NCI-H82 (cell line): ENCODE results near the gene MYOCOS.
"Not testable (repeated sequence)": the region's sequence is repeated elsewhere in the genome, so short reads cannot be mapped to it uniquely, and the experiment has no call there.

Experiments used
- DNase-seq: peaks from one replicate; lab custom pipeline; 2025; lab: John Stamatoyannopoulos, UW

The MYOCOS gene, protein sequence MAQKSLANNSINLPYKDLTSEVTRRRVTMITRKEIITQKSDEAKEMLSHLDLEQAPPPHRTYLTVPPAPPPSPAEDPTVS

GRCh38 chr1:171622152-171622462 is at the start of gene MYOCOS:
Gene MYOCOS (plus strand): TSS chr1:171622243. CDS start chr1:171623884, 1,641 bp downstream.
- DNase-seq: peak; percentile 85

DNA sequence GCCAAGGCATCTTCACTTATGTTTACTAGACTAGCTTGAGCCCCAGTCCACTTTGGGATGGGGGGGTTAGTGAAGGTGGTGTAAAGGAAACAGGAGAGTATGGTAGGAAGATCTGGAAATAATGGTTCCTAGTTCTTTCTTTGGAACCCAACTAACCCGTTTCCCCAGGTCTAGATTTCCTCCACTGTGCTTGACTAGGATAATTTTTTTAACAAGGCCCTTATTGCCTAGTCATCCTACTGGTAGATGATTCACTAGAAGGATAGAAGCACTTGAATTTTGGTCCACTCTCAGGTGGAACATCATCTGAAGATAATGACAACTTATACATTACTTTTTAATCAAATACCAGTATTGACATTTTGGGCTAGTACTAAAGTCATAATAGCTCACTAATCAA is 45.9 kb upstream of the MYOCOS start:
- no peak for DNase-seq

GRCh38 chr1:171581226-171581625 is 40.8 kb upstream of the MYOCOS start:
- DNase-seq: no peak

DNA sequence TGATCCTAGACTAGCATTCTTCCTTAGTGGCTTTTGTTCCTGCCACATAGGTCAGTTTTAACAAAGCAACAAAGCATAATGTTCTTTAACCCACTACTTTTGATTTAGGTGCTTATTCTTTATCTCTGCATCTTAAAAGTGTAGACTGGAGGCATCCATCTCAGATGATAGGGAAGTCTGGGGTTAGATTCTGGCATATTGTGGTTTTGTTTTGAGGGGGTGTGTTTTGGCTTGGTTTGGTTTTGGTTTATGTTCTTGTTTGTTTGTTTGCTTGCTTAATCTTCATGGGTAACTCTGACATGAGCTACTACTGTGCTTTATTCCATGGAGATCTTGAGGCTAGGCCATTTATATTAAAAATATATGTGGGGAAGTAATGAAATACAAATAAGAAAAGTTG is 40.3 kb upstream of the MYOCOS start:
- DNase-seq: no peak

DNA sequence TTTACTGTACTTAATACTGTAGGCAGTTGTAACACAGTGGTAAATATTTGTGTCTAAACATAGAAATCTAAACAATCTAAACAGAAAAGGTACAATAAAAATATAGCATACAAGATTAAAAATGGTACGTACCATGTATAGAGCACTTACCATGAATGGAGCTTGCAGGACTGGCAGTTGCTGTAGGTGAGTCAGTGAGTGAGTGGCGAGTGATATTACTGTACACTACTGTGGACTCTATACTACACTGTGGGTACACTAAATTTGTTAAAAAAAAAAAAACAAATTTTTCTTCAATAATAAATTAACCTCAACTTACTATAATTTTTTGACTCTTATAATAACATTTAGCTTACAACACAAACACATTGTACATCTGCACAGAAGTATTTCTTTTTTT is 39.5 kb upstream of the MYOCOS start:
- no peak for DNase-seq

GRCh38 chr1:171583591-171584201 is 38.3 kb upstream of the MYOCOS start:
- no peak for DNase-seq

DNA sequence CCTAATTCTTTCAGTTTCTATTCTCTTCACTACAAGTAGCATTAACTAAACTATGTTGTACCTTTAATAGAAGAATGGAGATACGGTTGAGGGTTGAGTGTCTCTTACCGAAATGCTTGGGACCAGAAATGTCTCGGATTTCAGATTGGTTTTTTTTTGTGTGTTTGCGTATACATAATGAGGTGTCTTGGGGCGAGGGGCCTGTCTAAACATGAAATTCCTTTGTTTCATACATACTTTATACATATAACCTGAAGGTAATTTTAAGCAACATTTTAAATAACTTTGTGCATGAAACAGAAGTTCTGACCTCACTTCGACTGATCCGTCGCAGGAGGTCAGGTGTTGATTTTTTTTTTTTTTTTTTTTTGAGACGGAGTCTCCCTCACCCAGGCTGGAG is 36.3 kb upstream of the MYOCOS start:
- no peak for DNase-seq

DNA sequence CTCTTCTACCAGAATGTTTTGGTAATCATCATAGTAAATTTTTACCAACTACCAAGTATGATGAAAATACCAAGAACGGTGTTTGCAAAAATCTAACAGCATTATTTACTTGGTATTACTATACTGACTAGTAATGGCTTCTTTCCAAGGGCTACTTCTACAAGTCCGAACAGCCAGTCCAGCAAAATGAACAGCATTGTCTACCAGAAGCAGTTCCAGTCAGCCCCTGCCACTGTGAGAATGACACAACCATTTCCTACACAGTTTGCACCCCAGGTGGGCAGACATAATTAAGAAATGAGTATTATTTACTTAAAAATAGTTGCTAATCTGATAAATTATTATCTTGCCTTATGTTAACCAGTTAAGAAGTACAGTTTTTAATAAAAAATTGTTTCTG is 33.8 kb upstream of the MYOCOS start:
- DNase-seq: no peak

- DNase-seq: no peak
Measured at GRCh38 chr1:171590022-171590421, 32.0 kb upstream of the MYOCOS start.

DNA sequence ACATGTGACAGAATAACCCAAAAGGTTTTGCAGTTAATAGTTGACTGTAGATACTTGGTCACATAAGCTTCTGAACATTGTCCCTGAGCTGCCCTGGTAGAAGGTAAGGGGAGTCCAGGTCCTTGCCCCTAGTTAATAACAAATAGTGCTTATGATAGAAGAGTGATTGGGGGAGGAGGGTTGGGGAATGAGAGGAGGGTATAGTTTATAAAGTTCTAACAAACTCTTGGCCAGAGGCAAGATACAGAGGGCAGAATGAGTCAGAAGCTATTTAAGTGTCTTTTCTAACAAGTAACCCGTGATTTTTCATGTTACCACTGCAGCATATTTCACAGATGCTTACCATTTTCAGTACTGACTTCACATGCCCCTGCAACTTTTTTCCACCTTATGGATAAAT is 26.7 kb upstream of the MYOCOS start:
- DNase-seq: no peak

GRCh38 chr1:171596119-171596518 is 25.9 kb upstream of the MYOCOS start:
- DNase-seq: no peak

DNA sequence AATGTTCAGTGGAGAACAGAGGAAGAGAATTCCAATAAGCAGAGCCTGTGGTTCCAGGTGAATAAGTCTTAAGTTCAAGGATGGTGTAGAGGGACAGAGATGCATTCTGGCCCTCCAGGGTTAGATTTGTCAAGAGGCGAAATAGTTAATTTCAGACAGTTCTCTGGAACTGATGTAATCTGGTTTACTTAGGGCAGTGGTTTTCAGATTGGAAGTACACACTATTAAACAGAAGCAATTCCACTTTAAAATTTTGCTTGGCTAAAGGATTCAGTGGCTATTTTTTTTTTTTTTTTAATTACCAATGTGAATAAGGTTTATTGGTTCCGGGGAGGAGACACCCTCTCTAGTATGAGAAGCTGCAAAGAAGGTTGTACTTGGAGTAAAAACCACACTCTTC is 25.3 kb upstream of the MYOCOS start:
- DNase-seq: no peak

DNA sequence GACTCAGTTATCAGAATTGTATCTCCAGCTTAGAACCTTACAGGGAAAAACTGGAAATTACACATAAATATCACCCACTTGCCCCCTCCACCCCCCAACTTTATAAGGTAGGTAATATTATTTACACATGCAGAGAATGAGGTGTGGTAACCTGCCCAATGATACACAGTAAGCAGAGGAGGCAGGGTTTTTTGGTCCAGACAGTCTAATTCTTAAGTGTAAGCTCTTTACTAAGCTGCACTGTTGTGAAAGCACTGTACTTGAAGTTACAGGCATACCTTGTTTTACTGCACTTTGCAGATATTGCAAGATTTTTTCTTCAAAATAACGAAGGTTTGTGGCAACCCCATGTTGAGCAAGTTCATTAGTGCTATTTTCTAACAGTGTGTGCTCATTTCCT is 24.8 kb upstream of the MYOCOS start:
- no peak for DNase-seq

GRCh38 chr1:171600310-171600709 is 21.7 kb upstream of the MYOCOS start:
- not testable (repeated sequence) for DNase-seq

- DNase-seq: no peak
Measured at GRCh38 chr1:171600862-171601261, 21.2 kb upstream of the MYOCOS start.

DNA sequence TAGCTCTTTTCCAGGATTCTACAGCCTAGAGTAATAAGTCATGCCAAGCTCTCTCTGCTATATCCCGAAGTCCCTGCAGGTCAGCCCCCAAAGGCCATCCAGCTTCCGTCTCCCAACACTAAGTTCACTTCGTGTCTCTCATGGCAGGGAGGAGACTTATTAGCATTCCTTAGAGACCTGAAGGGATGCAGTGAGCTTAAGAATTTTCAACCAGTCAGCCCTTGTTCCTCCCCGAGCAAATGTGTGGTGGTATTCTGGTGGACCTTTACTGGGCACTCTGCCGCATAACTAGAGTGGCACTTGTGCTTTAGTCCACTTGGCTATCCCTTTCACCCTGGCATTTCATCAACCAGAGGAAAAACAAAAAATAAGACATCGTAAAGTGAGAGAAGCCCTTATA is 19.0 kb upstream of the MYOCOS start:
- DNase-seq: not testable (repeated sequence)

DNA sequence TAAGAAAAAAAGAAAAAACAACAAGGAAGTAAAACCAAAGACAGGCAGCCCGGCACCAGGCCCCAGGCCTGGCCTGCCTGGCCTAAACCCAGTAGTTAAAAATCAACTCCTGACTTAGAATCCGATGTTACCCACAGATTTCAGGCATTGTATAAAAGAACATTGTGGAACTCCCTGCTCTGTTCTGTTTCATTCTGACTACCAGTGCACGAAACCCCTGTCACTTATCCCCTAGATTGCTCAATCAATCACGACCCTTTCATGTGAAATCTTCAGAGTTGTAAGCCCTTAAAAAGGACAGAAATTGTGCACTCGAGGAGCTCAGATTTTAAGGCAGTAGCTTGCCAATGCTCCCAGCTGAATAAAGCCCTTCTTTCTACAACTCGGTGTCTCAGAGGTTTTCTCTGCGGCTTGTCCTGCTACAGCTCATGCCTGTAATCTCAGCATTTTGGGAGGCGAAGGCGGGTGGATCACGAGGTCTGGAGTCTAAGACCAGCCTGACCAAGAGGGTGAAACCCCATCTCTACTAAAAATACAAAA is 15.6 kb upstream of the MYOCOS start:
- DNase-seq: no peak

- DNase-seq: no peak
Measured at GRCh38 chr1:171610385-171610784, 11.7 kb upstream of the MYOCOS start.

DNA sequence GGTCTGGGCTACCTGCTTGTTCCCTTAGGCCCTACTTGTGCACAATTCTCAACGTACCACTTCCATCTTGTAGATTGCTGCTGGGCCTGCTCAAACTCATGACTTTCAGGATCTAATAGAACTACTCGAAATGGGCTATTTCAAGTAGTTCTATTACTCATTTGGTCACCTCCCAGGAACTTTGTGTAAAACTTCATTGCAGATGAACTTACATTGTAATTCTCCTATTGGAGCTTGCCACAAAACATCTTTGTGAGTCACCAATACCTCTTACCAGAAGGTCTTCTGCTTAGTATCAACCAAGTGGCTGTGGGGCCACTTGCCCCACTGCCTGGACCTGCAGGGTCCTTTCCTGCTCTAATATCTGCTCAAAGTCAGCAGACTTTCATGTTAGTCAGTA is 10.7 kb upstream of the MYOCOS start:
- DNase-seq: no peak

DNA sequence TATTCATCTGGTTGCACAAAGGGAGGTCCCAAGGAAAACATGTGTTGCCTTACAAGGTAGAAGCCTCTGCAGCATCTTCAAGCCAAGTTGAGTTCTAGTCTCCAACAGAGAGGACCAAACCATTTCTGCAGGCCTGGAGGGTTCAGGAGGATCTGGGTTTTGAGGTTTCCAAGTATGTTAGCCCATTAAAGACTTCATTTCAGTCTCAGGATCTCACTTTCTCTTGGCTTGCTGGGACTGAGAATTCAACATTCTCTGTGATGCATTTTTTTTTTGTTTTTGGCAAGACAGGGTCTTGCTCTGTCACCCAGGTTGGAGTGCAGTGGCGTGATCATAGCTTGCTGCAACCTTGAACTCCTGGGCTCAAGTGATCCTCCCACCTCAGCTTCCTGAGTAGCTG is 8.8 kb upstream of the MYOCOS start:
- DNase-seq: no peak

- not testable (repeated sequence) for DNase-seq
Measured at GRCh38 chr1:171615122-171615906, 6.7 kb upstream of the MYOCOS start.

DNA sequence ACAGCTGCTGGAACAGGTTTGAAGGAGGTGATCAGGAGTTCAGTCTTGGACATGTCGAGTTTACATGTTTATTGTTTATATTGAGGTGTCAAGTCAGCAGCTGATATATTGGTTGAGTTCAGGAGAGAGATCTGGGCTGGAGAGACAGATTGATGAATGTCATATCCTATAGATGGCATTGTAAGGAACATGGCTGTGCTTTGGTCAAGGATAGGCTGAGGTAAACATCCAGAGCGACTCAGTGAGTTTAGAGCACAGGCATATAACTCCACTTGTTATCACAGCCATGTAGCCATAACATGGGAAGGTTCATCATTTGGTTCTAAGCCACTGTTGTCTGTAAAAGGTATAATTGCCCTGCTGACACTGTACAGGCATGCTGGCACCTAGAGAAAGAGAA is 5.5 kb upstream of the MYOCOS start:
- DNase-seq: no peak

DNA sequence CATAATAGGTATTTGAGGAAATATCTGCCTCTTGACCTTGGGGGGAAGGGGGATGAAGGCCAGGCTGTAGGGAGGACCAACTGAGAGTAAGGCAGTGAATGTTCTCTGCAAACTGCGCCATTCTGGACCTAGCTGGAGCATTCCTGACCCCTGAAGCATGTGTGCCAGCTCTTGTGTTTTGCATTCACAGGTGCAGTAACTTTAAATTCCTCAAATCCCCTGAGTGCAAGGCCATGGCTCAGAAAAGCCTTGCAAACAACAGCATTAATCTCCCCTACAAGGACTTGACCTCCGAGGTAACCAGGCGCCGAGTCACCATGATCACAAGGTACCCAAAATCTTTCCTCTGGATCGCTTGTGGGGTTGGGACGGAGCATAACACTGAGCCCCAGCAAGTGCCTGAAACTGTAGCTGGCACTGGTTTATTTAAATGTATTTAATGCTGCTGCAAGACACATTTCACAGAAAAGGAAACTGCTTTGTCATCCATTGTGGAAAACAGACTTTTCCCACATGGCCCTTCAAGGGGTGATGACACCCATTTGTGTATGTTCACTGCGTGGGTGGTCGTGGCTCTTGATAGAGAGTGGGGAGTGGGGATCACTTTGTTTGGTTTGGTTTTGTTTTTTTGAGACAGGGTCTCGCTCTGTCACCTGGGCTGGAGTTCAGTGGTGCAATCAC is 1.7 kb downstream of the MYOCOS start:
- DNase-seq: peak; percentile 41
